A549 (cell line): ENCODE measurements around the gene UNC45A. TPM values are rescaled to one million over a fixed set of nuclear protein-coding genes. Genes with fewer than 3 reads are reported as not detected.
"Not testable (repeated sequence)": the region's sequence is repeated elsewhere in the genome, so short reads cannot be mapped to it uniquely, and the experiment has no call there.

ENCODE experiments used
- ATAC-seq, 2 experiments: fragments of 200-7000 bp in 1 of 2; fragments of >200 bp in 1 of 2; cut with Nextera tagmentation in 1 of 2; cut with Tn5 transposase in 1 of 2; 3 replicates each; pipeline versions ENCODE4 v1.8.0 to v1.9.1; 2018 to 2020; ENCODE audit warnings: mild to moderate bottlenecking in 1 of 2, moderate library complexity in 1 of 2
- CTCF ChIA-PET: fragments of 300-600 bp; sonication (Branson Sonifier 250); formaldehyde crosslinking; extraction: SDS; loops from one replicate; lab custom pipeline; 2021; ENCODE audit warnings: antibody characterized with exemption, inconsistent platforms; lab: Yijun Ruan, JAX
- POLR2A ChIA-PET: fragments of 350-600 bp; formaldehyde crosslinking; extraction: SDS; loops from one replicate; lab custom pipeline; 2021; ENCODE audit warnings: antibody characterized with exemption, inconsistent platforms; lab: Yijun Ruan, JAX
- DNase-seq, 2 experiments: peaks; one replicate each; pipeline versions ENCODE4 v3.0.0 to v3.0.0-alpha.2; 2011 to 2016; ENCODE audit warnings: low read depth in 1 of 2, low spot score in 1 of 2
- FAIRE-seq: peaks from 2 replicates; lab custom pipeline; 2011; peaks lifted over from hg19 to GRCh38; lab: Jason Lieb, UNC
- H3K27ac ChIP-seq, 2 experiments: fragments of >200 bp; sonication (Bioruptor Twin); formaldehyde crosslinking; 3 replicates each; pipeline ENCODE4 v1.5.1; 2016 to 2017
- H3K4me1 ChIP-seq: fragments of >200 bp; sonication (Bioruptor Twin); formaldehyde crosslinking; 3 replicates; pipeline ENCODE4 v1.6.1; 2016
- H3K4me2 ChIP-seq: fragments of >200 bp; sonication (Bioruptor Twin); formaldehyde crosslinking; 3 replicates; pipeline ENCODE4 v1.6.1; 2016
- H3K4me3 ChIP-seq: fragments of >200 bp; sonication (Bioruptor Twin); formaldehyde crosslinking; 3 replicates; pipeline ENCODE4 v1.5.1; 2016
- H3K9me3 ChIP-seq: fragments of >200 bp; sonication (Bioruptor Twin); formaldehyde crosslinking; 3 replicates; pipeline ENCODE4 v1.6.1; 2016
- BHLHE40 ChIP-seq: IDR thresholded peaks from 2 replicates; pipeline ENCODE4 v1.6.1; 2012; ENCODE audit warnings: low read depth, low read length, inconsistent platforms
- EHF ChIP-seq: fragments of 250-450 bp; sonication (Bioruptor Pico); IDR thresholded peaks from 2 replicates; pipeline ENCODE4 v1.5.0; 2020; ENCODE audit warnings: mild to moderate bottlenecking
- ESRRA ChIP-seq: fragments of 150-350 bp; IDR thresholded peaks from 2 replicates; pipeline ENCODE4 v1.6.1; 2014; ENCODE audit warnings: mild to moderate bottlenecking, low read length, borderline replicate concordance
- HOXA7 ChIP-seq: fragments of 250-450 bp; sonication (Bioruptor Pico); IDR thresholded peaks from 2 replicates; pipeline ENCODE4 v1.5.0; 2020; ENCODE audit warnings: mild to moderate bottlenecking, moderate library complexity
- HOXB13 ChIP-seq: fragments of 250-450 bp; sonication (Bioruptor Pico); IDR thresholded peaks from 2 replicates; pipeline ENCODE4 v1.5.0; 2020; ENCODE audit warnings: low read depth, mild to moderate bottlenecking, moderate library complexity
- KDM1A ChIP-seq: fragments of 200-600 bp; sonication (generic); IDR thresholded peaks from 2 replicates; pipeline ENCODE4 v1.6.1; 2016; ENCODE audit warnings: low read depth, mild to moderate bottlenecking
- MAFK ChIP-seq: fragments of 450-650 bp; IDR thresholded peaks from 2 replicates; pipeline ENCODE4 v1.6.1; 2014; ENCODE audit not compliant: partially characterized antibody
- PHF8 ChIP-seq: fragments of 200-600 bp; sonication (generic); IDR thresholded peaks from 2 replicates; pipeline ENCODE4 v1.6.1; 2016; ENCODE audit warnings: low read depth, mild to moderate bottlenecking, antibody characterized with exemption, moderate library complexity, borderline replicate concordance
- POLR2A ChIP-seq: IDR thresholded peaks from 2 replicates; pipeline ENCODE4 v1.6.1; 2012; ENCODE audit warnings: mild to moderate bottlenecking, low read length
- POLR2AphosphoS2 ChIP-seq: conservative IDR thresholded peaks from 2 replicates; pipeline ENCODE4 v1.6.1; 2012; ENCODE audit warnings: low read length, improper control_type of control experiment, inconsistent platforms
- RAD21 ChIP-seq, 2 experiments: fragments of >200 bp in 1 of 2; sonication (Bioruptor Twin) in 1 of 2; formaldehyde crosslinking in 1 of 2; IDR thresholded peaks in 1 of 2; conservative IDR thresholded peaks in 1 of 2; 2 replicates in 1 of 2; 3 replicates in 1 of 2; pipeline ENCODE4 v1.6.1; 2012 to 2018; ENCODE audit warnings: inconsistent platforms in 1 of 2
- RARB ChIP-seq: fragments of 250-450 bp; sonication (Bioruptor Pico); IDR thresholded peaks from 2 replicates; pipeline ENCODE4 v1.8.0; 2021; ENCODE audit warnings: mild to moderate bottlenecking, moderate library complexity
- RCOR1 ChIP-seq: fragments of 150-350 bp; IDR thresholded peaks from 2 replicates; pipeline ENCODE4 v1.6.1; 2014; ENCODE audit warnings: antibody characterized with exemption, low read length, low read depth
- RFX5 ChIP-seq: fragments of 450-650 bp; IDR thresholded peaks from 2 replicates; pipeline ENCODE4 v1.7.1; 2014; ENCODE audit warnings: antibody characterized with exemption, mild to moderate bottlenecking, moderate library complexity
- SMC3 ChIP-seq: fragments of >200 bp; sonication (Bioruptor Twin); formaldehyde crosslinking; IDR thresholded peaks from 3 replicates; pipeline ENCODE4 v1.6.1; 2018; ENCODE audit warnings: inconsistent platforms
- ZC3H11A ChIP-seq: fragments of 450-650 bp; IDR thresholded peaks from 2 replicates; pipeline ENCODE4 v1.6.1; 2014; ENCODE audit warnings: antibody characterized with exemption, mild to moderate bottlenecking
- ZSCAN20 ChIP-seq: fragments of 250-450 bp; sonication (Bioruptor Pico); IDR thresholded peaks from 2 replicates; pipeline ENCODE4 v1.8.0; 2022; ENCODE audit warnings: mild to moderate bottlenecking, moderate library complexity
- WGBS: methylation state at CpG from one replicate; pipeline ENCODE4 v1.1.6; 2017; ENCODE audit errors: missing lambda C conversion rate; 5-methylcytosine and 5-hydroxymethylcytosine counted together
- polyA plus RNA-seq, 4 experiments: library from polyadenylated mRNA; depleted of rRNA in 3 of 4; stranded (reverse); fragments of >200 nt; fragmentation: RNase III in 1 of 4; extraction: RNeasy Plus Mini Kit Qiagen cat#74134 plus additional on column Dnase treatment in 1 of 4; gene quantifications; 2 replicates in 3 of 4; 3 replicates in 1 of 4; pipeline ENCODE4 v1.2.3, GENCODE V29; 2011 to 2017
- TF ChIP-seq, protein P1 (sequence below): IDR thresholded peaks from 2 replicates; pipeline ENCODE4 v1.6.1; 2012
- TF ChIP-seq, protein P2 (sequence below): fragments of 150-350 bp; IDR thresholded peaks from 2 replicates; pipeline ENCODE4 v1.6.1; 2014; ENCODE audit warnings: low read depth, mild to moderate bottlenecking, low read length
- TF ChIP-seq, protein P3 (sequence below): fragments of >200 bp; sonication (Bioruptor Twin); formaldehyde crosslinking; IDR thresholded peaks from 3 replicates; pipeline ENCODE4 v1.5.1; 2016
- TF ChIP-seq, protein P4 (sequence below): fragments of >200 bp; sonication (Bioruptor Twin); formaldehyde crosslinking; IDR thresholded peaks from 3 replicates; pipeline ENCODE4 v1.6.1; 2016
- TF ChIP-seq, protein P5 (sequence below): IDR thresholded peaks from 2 replicates; pipeline ENCODE4 v1.6.1; 2012; ENCODE audit warnings: low read depth, borderline replicate concordance

UNC45A gene
- polyA plus RNA-seq, 2 of the 4 experiments (the other 2 are of a cell fraction), result 48.2 to 80.4 TPM

DNA sequence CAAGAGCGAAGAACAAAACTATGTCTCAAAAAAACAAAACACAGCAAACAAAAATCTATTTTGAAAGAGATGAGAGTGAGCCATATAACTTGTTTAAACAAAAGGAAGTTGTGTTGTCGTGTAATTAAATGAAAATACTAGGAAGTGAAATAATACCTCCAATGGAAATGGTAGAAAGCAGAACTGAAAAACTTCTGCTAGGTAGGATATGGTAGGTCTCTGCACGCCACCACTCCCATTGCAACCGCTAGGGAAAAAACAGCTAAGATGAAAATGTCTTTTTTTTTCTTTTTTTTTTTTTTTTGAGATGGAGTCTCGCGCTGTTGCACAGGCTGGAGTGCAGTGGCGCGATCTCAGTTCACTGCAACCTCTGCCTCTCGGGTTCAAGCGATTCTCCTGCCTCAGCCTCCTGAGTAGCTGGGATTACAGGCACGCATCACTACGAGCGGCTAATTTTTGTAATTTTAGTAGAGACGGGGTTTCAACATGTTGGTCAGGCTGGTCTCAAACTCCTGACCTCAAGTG lies 37.9 kb upstream of the UNC45A start:
- ATAC-seq, POLR2A ChIA-PET: not testable (repeated sequence)

DNA sequence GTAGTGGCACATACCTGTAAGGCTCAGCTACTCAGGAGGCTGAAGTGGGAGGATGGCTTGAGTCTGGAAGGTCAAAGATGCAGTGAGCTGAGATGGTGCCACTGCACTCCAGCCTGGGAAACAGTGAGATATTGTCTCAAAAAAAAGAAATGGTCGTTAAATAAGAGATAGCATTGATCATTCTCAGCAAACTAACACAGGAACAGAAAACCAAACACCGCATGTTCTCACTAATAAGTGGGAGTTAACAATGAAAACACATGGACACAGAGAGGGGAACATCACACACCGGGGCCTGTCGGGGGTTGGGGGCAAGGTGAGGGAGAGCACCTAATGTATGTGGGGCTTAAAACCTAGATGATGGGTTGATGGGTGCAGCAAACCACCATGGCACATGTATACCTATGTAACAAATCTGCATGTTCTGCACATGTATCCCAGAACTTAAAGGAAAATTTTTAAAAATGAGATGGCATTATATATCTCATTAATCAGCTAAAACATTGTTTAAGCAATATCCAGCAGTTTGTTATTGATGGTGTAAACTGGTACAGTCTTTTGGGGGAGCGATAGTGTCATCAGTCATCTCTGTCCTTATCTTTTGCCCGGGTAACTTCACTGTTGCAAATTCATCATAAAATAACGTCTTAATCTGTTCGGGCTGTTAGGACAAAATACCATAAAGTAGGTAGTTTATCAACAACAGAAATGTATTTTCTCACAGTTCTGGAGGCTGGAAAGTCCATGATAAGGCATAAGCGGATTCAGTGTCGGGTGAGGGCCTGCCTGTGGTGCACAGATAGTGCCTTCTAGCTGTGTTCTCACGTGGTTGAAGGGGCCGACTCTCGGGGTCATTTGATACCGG lies 33.7 kb upstream of the UNC45A start:
- peak in 1 of 2 experiments; percentile 3; a peak in 2 of 6 replicates for ATAC-seq
- peak overlapping the region; percentile 99 for H3K4me2 ChIP-seq
- POLR2A ChIA-PET, result interaction anchor here (0.6 to 2.2 kb wide), 4 partner anchors 31 to 370 kb away, joined by 3 to 14 read pairs (median 6); partner anchors contain the start of gene HDDC3
- no peak for TF ChIP-seq KDM1A
- TF ChIP-seq BHLHE40, result no peak
- TF ChIP-seq HOXB13 (CRISPR knock-in tag), result no peak
- TF ChIP-seq ESRRA, result no peak
- TF ChIP-seq HOXA7, result no peak
- TF ChIP-seq, protein P1, sequence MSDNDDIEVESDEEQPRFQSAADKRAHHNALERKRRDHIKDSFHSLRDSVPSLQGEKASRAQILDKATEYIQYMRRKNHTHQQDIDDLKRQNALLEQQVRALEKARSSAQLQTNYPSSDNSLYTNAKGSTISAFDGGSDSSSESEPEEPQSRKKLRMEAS, result no peak
- TF ChIP-seq RARB (CRISPR knock-in tag), result no peak
- no peak for TF ChIP-seq POLR2AphosphoS2
- TF ChIP-seq, protein P2, sequence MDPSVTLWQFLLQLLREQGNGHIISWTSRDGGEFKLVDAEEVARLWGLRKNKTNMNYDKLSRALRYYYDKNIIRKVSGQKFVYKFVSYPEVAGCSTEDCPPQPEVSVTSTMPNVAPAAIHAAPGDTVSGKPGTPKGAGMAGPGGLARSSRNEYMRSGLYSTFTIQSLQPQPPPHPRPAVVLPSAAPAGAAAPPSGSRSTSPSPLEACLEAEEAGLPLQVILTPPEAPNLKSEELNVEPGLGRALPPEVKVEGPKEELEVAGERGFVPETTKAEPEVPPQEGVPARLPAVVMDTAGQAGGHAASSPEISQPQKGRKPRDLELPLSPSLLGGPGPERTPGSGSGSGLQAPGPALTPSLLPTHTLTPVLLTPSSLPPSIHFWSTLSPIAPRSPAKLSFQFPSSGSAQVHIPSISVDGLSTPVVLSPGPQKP, result no peak
- TF ChIP-seq ZC3H11A, result no peak
- no peak for TF ChIP-seq MAFK
- FAIRE-seq, result no peak
- CTCF ChIA-PET, result interaction anchor here (0.6 to 16.8 kb wide), 19 partner anchors 8 to 518 kb away, joined by 3 to 326 read pairs (median 6); partner anchors contain the start of genes FES, HDDC3 and UNC45A
- peak overlapping the region; percentile 81; the same call in 2 of the 3 replicates for H3K4me3 ChIP-seq
- 64% methylated on average over 14 of the region's 14 CpGs for WGBS
- peak overlapping the region; percentile 88 for H3K27ac ChIP-seq
- no peaks in the 10 kb centered on the region for H3K9me3 ChIP-seq
- DNase-seq, result no peak
- H3K4me1 ChIP-seq, result peaks cover 14% of the 10 kb centered on the region

More for the DNA sequence above, 37.9 kb upstream of the UNC45A start:
- CTCF ChIA-PET, result interaction anchor here (0.7 to 16.8 kb wide), 8 partner anchors 11 to 578 kb away, joined by 3 to 326 read pairs (median 4); partner anchors contain the start of genes FES, HDDC3 and UNC45A
- not testable (repeated sequence) for H3K4me3 ChIP-seq, H3K4me1 ChIP-seq, H3K9me3 ChIP-seq, DNase-seq, H3K27ac ChIP-seq, FAIRE-seq, H3K4me2 ChIP-seq
- WGBS, result 92% methylated on average over 14 of the region's 14 CpGs

DNA sequence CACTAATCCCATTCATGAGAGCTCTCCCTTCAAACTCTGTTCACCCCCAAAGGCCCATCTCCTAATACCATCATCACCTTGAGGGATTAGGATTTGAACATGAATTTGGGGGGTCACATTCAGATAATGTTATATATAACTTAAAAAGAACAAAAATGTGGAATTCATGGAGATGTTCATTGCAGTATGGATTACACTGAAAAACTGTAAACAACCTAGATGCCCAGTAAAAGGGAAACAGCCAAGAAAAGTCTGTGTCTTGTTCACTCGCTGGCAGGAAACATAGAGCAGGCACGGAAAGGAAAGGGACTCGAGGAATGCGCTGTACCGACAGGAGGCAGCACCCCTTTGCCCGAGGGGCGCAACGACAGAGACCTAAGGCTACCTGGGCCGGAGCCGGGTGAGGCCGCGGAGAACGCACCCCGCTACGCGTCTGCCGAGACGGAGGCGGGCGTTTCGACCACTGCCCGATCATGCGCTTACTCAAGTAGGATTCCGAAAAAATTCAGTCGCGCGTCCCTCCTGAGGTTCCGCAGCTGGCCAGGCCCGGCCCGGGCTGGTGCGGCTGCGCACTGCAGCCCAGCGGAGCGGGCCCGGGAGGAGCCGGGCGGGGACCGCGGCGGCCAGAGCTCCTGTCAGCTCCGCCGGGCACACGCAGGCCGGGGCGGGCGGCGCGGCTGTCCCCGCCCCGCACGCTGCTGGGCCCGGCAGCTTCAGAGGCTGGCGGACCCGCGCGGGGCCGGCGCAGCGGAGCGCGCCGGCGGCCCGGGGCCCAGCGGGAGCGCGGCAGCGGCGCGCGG lies 32.8 kb upstream of the UNC45A start:
- CTCF ChIA-PET, result interaction anchor here (0.6 to 16.8 kb wide), 34 partner anchors 9 to 550 kb away, joined by 3 to 326 read pairs (median 4); partner anchors contain the start of genes FES, FURIN, HDDC3 and UNC45A
- H3K4me2 ChIP-seq, result peak overlapping the region; percentile 99
- peak overlapping the region; percentile 88 for H3K27ac ChIP-seq
- peak; percentile 88 to 99 for DNase-seq
- peaks cover 14% of the 10 kb centered on the region for H3K4me1 ChIP-seq
- POLR2A ChIA-PET, result interaction anchor here (0.6 to 2.2 kb wide), 8 partner anchors 28 to 514 kb away, joined by 3 to 14 read pairs (median 4); partner anchors contain the start of genes HDDC3 and IQGAP1
- peak overlapping the region; percentile 81 for H3K4me3 ChIP-seq
- peak; percentile 88 to 94 for ATAC-seq
- WGBS, result 3% methylated on average over 37 of the region's 71 CpGs
- H3K9me3 ChIP-seq, result no peaks in the 10 kb centered on the region
- FAIRE-seq, result peak; percentile 95
- TF ChIP-seq, protein P3, sequence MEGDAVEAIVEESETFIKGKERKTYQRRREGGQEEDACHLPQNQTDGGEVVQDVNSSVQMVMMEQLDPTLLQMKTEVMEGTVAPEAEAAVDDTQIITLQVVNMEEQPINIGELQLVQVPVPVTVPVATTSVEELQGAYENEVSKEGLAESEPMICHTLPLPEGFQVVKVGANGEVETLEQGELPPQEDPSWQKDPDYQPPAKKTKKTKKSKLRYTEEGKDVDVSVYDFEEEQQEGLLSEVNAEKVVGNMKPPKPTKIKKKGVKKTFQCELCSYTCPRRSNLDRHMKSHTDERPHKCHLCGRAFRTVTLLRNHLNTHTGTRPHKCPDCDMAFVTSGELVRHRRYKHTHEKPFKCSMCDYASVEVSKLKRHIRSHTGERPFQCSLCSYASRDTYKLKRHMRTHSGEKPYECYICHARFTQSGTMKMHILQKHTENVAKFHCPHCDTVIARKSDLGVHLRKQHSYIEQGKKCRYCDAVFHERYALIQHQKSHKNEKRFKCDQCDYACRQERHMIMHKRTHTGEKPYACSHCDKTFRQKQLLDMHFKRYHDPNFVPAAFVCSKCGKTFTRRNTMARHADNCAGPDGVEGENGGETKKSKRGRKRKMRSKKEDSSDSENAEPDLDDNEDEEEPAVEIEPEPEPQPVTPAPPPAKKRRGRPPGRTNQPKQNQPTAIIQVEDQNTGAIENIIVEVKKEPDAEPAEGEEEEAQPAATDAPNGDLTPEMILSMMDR, result peak; percentile 90
- TF ChIP-seq, protein P4, sequence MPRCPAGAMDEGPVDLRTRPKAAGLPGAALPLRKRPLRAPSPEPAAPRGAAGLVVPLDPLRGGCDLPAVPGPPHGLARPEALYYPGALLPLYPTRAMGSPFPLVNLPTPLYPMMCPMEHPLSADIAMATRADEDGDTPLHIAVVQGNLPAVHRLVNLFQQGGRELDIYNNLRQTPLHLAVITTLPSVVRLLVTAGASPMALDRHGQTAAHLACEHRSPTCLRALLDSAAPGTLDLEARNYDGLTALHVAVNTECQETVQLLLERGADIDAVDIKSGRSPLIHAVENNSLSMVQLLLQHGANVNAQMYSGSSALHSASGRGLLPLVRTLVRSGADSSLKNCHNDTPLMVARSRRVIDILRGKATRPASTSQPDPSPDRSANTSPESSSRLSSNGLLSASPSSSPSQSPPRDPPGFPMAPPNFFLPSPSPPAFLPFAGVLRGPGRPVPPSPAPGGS, result peak; percentile 58; the same call in 1 of the 3 replicates
- TF ChIP-seq ZSCAN20, result no peak
- peak; percentile 91 for TF ChIP-seq POLR2A
- TF ChIP-seq RFX5, result 0 out of 2 replicates have a peak, but pooled peaks have one; percentile 41
- no peak for TF ChIP-seq RCOR1
- peak; percentile 68 for TF ChIP-seq SMC3
- TF ChIP-seq, protein P5, sequence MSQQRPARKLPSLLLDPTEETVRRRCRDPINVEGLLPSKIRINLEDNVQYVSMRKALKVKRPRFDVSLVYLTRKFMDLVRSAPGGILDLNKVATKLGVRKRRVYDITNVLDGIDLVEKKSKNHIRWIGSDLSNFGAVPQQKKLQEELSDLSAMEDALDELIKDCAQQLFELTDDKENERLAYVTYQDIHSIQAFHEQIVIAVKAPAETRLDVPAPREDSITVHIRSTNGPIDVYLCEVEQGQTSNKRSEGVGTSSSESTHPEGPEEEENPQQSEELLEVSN, result peak; percentile 42; the same call in 1 of the 2 replicates
- peak; percentile 74 for TF ChIP-seq PHF8
- peak; percentile 25 to 59; a peak in 4 of 5 replicates for TF ChIP-seq RAD21 (conservative IDR thresholded peaks at IDR 0.05 in 1 of 2, IDR thresholded peaks at IDR 0.05 in 1 of 2)
- no peak for TF ChIP-seq EHF (CRISPR knock-in tag)
- TF ChIP-seq, protein P1, result peak; percentile 72
